GM18505 (cell line): Measurements from ENCODE around the gene CTU2.

ENCODE experiments used
- ATAC-seq: cut with Tn5 transposase; IDR thresholded peaks from one replicate; pipeline ENCODE4 v1.9.1; 2021; ENCODE audit not compliant: unreplicated experiment
- POLR2A ChIP-seq: IDR thresholded peaks from 4 replicates; pipeline ENCODE4 v1.6.1; 2011; ENCODE audit warnings: borderline replicate concordance; ENCODE audit not compliant: insufficient read depth, insufficient read length; ENCODE audit errors: extremely low read depth

Gene CTU2

GRCh38 chr16:88687676-88688012 lies 18.7 kb upstream of the CTU2 start:
- ATAC-seq: no peak
- TF ChIP-seq POLR2A: no peak

GRCh38 chr16:88688013-88688778 lies 18.1 kb upstream of the CTU2 start:
- ATAC-seq: no peak
- no peak for TF ChIP-seq POLR2A

DNA sequence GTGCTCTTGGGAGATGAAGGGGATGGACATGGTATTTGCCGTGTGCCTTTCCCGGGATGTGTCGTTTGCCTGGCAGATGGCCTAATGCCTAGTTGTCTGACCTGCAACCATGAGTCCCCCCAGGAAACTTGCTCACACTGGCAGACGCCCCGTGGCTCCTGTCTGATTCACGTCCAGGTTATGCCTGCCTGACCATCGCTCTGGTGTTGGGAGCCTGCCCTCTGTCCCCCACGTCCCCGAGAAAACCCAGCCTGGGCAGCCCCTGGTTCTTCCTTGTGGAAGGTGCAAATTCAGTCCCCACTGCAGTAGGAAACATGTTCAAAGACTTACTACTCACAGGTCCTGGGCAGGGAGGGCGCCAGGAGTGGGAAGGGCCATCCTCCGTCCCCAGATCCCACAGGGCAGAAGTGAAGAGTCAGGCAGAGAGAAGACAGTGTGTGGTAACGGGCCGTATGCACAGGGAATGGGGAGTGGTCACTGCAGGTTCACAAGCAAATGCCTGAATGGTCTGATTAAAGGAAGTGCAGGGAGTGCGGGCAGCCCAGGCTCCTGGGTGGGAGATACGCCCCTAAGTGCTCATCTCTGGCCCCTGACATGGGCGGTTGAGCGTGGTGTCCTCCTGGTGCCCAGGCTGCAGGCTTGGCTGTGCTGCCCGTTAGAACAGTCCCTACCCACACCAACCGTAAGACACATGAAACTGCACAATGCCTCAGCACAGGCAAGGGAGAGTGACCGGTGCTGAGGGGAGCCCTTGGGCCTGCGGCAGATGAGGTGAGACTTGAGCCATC lies 15.8 kb upstream of the CTU2 start:
- no peak for TF ChIP-seq POLR2A
- ATAC-seq: no peak

DNA sequence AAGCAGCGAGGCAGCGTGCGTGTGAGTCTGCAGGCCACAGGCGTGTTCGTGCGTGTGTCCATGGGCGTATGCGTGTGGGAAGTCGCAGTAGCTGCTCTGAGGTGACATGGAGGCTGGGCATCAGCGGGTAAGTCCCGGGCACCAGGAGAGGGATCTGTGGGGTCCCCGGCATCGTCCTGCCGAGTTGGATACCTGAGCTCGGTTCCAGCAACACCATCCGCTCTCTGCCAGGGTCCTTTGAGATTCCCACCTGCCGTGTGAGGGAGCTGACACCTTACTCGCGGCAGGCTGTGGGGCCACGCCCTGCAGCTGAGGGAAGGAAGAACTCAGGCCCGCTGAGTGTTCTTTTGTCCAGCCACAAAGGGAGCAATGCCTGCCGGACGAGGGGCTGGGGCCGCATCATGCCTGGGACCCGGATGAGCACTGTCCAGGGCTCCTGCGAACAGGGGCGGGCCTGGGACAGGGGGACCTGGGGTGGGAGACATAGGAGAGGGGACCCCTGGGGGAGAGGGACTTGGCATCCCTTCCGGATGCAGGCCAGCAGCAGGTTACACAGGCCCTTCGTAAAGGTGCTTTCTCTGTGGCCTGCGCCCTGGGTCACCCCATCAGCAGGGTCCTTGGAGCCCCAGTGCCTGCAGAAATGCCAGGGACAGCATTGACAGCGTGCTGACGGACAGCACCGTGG lies 15.0 kb upstream of the CTU2 start:
- no peak for TF ChIP-seq POLR2A
- ATAC-seq: no peak

DNA sequence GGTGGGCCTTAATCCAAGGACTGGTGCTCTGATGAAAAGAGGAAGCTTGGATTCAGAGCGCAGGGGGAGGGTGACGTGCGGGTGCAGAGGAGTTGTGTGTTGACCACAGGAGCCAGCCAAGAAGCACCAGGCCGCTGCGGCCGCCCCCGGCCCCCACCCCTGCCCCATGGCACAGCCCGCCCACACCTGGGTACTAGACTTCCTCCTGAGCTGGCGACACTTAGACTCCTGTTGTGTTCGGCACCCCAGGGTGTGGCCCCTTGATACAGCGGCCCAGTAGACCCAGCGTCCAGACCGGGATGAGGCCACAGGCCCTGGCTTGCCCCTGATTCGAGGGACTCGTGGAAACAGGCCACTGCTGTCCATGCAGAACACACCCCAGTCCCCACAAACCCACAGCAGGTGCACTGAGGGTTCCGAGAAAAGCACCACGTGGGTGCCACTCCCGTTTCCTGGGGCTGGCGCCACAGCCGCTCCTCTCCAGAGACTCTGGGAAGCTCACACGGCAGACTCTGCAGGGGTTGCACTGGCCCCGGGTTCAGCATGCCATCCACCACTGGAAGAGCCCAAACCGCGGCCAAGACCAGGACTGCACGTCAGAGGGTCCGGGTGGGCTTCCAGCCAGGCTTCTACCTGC lies 14.3 kb upstream of the CTU2 start:
- no peak for ATAC-seq
- TF ChIP-seq POLR2A: no peak

DNA sequence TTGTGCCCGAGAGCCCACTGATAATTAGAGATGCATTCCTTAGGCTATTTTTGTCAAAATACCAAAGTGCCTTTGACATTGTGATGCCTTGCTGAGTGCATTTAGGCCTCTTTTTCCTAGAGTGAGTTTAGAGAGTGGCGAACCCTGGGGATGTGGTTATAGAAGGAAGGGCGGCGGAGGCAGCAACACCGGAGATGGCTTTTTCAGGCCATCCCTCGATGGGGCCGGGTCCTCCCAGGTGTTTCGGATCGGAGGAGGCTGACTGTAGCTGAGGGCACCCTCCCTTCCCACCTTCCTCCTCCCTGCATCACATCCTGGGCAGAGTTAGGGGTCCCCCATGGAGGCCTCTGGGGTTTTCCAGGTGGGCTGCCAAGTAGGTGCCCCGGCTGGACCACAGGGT lies 13.4 kb upstream of the CTU2 start:
- no peak for TF ChIP-seq POLR2A

GRCh38 chr16:88693420-88694177 lies 12.7 kb upstream of the CTU2 start:
- no peak for TF ChIP-seq POLR2A
- no peak for ATAC-seq

More for the DNA sequence above, 13.4 kb upstream of the CTU2 start:
- no peak for ATAC-seq

- no peak for ATAC-seq
These were observed 11.8 kb upstream of the CTU2 start for GRCh38 chr16:88694221-88695087.

DNA sequence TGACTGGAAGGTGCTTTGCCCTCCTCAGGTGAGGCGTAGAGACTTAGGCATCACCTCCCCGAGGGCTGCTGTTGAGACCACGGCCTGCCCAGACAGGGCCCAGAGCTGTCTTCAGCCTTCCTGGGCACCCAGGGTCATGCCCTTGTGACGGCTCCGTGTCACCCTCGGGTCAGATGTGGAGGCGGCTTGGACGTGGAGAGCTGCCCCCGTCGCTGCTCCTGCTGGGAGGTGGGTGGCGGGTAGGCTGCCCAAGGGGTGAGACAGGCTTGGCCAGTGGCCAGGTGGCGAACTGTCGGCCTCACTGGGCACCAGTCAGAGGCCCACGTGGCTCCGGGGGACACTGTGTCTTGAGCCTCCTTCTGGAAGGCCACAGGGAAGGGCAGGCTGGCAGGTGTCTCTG lies 11.1 kb upstream of the CTU2 start:
- TF ChIP-seq POLR2A: no peak
- no peak for ATAC-seq

More at GRCh38 chr16:88694221-88695087, 11.8 kb upstream of the CTU2 start:
- TF ChIP-seq POLR2A: no peak

DNA sequence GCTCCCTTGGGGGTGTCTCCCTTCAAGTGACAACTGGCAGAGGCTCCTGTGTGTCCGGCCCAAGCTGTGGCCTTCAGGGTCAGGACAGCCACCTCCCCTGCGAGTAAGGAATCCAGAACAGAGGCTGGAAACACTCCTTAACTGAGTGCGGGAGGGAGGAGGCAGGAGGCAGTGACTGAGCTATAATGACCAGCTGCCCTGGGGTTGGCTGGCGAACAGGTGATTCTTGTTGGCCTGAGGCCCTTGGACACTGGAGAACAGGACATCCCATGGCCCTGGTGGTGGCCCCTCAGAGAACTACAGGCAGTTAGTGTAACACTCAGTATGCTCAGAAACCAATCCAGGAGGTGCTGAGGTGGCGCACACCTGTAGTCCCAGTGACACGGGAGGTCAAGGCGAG lies 10.6 kb upstream of the CTU2 start:
- ATAC-seq: no peak
- no peak for TF ChIP-seq POLR2A

DNA sequence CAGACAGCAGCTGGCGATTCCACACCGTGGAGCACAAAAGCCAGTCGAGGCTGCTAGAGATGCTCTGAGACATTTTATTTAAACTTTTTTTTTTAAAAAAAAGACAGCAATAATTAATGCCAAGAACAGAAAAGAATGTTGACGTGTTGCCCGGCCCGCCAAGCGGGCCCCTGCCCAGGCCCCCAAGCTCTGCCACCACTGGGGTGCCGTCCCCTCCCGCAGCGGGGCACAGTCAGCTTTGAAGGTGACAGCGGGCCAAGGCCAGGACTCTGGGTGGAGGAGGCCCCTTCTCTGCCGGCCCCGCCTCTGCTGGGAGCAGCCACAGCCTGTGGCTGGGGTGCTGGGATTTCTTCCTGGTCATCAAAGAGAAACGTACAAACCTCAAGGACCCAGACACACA lies 9.9 kb upstream of the CTU2 start:
- TF ChIP-seq POLR2A: no peak
- no peak for ATAC-seq

GRCh38 chr16:88697116-88697830 lies 9.0 kb upstream of the CTU2 start:
- no peak for TF ChIP-seq POLR2A
- ATAC-seq: no peak
